ENCODE results near the gene ARHGEF1.
A peak's percentile ranks its signal among the peaks of the same experiment; 100 is the strongest.

The ARHGEF1 gene

GRCh38 chr19:41940731-41941409 is 57.9 kb downstream of the ARHGEF1 start:
- TF ChIP-seq, protein P1, sequence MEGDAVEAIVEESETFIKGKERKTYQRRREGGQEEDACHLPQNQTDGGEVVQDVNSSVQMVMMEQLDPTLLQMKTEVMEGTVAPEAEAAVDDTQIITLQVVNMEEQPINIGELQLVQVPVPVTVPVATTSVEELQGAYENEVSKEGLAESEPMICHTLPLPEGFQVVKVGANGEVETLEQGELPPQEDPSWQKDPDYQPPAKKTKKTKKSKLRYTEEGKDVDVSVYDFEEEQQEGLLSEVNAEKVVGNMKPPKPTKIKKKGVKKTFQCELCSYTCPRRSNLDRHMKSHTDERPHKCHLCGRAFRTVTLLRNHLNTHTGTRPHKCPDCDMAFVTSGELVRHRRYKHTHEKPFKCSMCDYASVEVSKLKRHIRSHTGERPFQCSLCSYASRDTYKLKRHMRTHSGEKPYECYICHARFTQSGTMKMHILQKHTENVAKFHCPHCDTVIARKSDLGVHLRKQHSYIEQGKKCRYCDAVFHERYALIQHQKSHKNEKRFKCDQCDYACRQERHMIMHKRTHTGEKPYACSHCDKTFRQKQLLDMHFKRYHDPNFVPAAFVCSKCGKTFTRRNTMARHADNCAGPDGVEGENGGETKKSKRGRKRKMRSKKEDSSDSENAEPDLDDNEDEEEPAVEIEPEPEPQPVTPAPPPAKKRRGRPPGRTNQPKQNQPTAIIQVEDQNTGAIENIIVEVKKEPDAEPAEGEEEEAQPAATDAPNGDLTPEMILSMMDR (conservative IDR thresholded peaks at IDR 0.05; ENCODE audit: low read depth, low read length) = no peak
- DNase-seq (ENCODE audit: low read depth) = no peak
- H3K4me3 ChIP-seq (ENCODE audit: low read length) = peak overlapping the region; percentile 49

GRCh38 chr19:41941410-41942202 is 58.6 kb downstream of the ARHGEF1 start:
- TF ChIP-seq, protein P1 (conservative IDR thresholded peaks at IDR 0.05; ENCODE audit: low read depth, low read length) = no peak
- DNase-seq (ENCODE audit: low read depth) = no peak
- no peak overlapping the region for H3K4me3 ChIP-seq (ENCODE audit: low read length)

DNA sequence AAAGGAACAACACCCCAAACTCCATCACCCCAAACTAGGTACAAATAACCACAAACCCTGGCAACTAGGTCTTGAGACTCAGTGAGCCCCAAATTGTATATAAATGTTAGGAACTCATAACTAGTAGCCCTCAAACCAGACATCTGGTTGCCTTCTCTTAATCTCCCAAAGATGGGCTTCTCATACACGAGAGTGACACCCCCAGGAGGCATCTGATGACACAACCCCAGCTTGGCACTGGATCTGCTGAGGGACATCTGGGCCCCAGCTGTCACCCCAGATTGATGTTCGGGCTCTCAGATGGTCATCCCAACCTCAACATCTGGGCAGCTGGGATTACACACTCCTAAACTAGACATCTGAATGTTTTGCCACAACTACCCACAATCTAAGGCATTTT is 61.4 kb downstream of the ARHGEF1 start:
- TF ChIP-seq, protein P1 (conservative IDR thresholded peaks at IDR 0.05; ENCODE audit: low read depth, low read length) = no peak
- no peak for DNase-seq (ENCODE audit: low read depth)
- H3K4me3 ChIP-seq (ENCODE audit: low read length) = no peak overlapping the region

DNA sequence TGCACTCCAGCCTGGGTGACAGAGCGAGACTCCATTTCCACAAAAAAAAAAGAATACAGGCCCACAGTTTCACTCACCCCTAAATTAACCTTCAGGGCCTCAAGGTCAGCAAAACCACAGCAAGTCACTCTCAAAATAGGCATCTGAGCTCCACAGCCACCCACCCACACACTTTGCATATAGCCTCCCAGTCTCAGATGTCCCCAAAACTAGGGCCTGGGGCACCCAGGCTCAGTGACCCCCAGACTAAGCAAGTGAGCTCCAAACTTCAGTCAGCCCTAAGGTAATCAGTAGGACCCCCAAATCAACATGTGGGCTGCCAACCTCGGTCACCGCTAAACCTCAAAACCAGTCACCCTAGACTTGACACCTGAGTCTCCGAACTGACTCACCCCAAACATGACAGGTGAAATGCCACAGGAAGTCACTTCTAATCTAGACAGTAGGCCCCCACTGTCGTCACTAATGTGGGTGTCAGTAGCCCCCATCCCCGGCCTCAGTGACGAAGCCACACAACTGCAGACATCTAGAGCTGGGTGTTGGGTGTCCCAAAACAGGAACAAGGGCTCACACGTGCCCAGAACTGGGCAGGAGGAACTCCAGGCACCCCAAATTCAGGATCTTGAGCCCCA is 62.3 kb downstream of the ARHGEF1 start:
- TF ChIP-seq, protein P1 (conservative IDR thresholded peaks at IDR 0.05; ENCODE audit: low read depth, low read length) = no peak
- DNase-seq (ENCODE audit: low read depth) = no peak
- H3K4me3 ChIP-seq (ENCODE audit: low read length) = no peak overlapping the region

DNA sequence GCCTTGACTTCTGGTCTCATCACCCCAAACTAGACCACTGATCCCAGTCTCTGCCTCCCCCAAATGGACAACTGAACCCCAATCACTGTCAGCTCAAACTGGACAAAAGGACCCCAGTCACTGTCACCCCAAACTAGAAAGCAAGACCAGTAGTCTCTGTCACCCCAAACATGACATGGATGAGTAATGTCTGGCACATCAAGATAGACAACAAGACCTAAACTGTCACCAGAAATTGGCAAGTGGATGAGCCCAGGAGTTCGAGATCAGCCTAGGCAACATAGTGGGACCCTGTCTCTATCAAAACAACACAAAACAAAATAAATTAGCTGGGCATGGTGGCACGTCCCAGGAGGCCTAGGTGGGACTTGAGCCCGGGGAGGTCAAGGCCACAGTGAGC is 64.1 kb downstream of the ARHGEF1 start:
- H3K4me3 ChIP-seq (ENCODE audit: low read length) = no peak overlapping the region
- no peak for DNase-seq (ENCODE audit: low read depth)
- TF ChIP-seq, protein P1 (conservative IDR thresholded peaks at IDR 0.05; ENCODE audit: low read depth, low read length) = no peak

DNA sequence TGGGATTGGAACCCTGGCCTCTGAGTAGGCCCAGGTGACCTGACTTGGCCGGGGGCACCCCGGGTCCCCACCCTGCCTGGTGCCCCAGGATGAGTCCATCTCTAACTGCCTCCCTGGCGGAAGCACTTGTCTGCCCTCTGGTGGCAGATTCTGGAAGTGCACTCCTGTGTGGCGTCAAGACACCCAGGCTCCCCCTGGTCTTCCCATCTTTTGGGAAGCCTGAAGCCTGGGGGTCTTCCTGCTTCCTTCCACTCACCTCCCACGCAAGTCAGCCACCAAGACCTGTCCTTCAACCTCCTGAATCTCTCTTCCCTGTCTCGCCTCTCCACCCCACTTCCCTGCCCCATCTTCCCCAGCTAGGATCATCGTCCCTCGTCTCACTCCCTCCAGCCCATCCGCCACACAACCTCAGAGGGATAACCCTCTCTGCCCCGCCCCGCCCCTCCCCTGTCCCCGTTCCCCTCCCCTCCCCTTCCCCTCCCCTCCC is 68.7 kb downstream of the ARHGEF1 start:
- H3K4me3 ChIP-seq (ENCODE audit: low read length) = no peak overlapping the region
- TF ChIP-seq, protein P1 (conservative IDR thresholded peaks at IDR 0.05; ENCODE audit: low read depth, low read length) = peak; percentile 99
- DNase-seq (ENCODE audit: low read depth) = no peak
